ENCODE results near the gene SON.
"Not testable (repeated sequence)": the region's sequence is repeated elsewhere in the genome, so short reads cannot be mapped to it uniquely, and the experiment has no call there.

SON gene

DNA sequence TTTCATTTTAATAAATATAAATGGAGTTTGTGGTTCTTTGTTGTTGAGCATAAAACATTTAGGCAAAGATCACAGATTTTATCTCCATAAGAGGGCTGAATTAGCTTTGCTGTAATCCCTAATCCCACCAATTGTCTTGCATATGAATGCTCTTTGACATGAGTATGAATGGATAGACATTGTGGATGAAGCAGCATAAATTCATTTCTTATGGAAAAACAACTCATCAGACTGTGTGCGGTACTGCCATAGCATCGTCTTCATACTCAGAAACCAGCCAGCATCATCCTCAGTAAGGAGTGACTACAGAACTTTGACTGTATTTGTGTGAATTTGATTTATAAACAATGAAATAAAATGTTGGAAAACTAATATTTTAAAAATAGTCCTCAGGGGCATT, 19.6 kb downstream of the SON start:
- ChIA-PET CTCF (interaction anchor here (1.2 kb wide), 1 partner anchor 13 kb away, joined by 3 read pairs; no protein-coding TSS in a partner anchor), POLR2A (no interaction called here)
- TF ChIP-seq, protein P1, sequence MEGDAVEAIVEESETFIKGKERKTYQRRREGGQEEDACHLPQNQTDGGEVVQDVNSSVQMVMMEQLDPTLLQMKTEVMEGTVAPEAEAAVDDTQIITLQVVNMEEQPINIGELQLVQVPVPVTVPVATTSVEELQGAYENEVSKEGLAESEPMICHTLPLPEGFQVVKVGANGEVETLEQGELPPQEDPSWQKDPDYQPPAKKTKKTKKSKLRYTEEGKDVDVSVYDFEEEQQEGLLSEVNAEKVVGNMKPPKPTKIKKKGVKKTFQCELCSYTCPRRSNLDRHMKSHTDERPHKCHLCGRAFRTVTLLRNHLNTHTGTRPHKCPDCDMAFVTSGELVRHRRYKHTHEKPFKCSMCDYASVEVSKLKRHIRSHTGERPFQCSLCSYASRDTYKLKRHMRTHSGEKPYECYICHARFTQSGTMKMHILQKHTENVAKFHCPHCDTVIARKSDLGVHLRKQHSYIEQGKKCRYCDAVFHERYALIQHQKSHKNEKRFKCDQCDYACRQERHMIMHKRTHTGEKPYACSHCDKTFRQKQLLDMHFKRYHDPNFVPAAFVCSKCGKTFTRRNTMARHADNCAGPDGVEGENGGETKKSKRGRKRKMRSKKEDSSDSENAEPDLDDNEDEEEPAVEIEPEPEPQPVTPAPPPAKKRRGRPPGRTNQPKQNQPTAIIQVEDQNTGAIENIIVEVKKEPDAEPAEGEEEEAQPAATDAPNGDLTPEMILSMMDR (IDR thresholded peaks at IDR 0.05; ENCODE audit: control extremely low read depth, extremely low read depth, low read depth, missing control alignments) = no peak
- DNase-seq (ENCODE audit: extremely low spot score) = no peak

DNA sequence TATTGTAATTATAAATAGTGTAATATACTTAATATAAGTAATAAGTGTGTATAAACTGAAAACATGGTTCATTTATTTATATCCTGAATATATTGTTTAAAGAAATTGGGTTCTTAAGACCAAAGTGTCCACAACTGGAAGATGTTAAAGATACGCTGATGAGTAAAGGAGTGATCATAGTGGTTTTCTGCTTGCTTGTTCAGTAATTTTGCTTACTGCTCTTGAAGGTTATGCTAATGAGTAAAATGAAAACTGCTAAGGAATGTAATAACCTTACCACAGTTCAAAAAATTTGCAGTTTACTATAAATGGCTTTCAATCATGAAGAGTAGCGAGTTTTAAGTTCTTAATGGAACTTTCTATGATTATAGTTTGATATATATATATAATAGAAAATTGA, 23.7 kb downstream of the SON start:
- ChIA-PET CTCF (interaction anchor here (1.1 to 1.2 kb wide), 3 partner anchors 7 to 40 kb away, joined by 3 to 5 read pairs (median 3); no protein-coding TSS in a partner anchor), POLR2A (interaction anchor here (1.4 kb wide), 1 partner anchor 9 kb away, joined by 3 read pairs; no protein-coding TSS in a partner anchor)
- no peak for DNase-seq (ENCODE audit: extremely low spot score)
- TF ChIP-seq, protein P1 (IDR thresholded peaks at IDR 0.05; ENCODE audit: control extremely low read depth, extremely low read depth, low read depth, missing control alignments) = no peak

GRCh38 chr21:33567914-33568313, 25.1 kb downstream of the SON start:
- ChIA-PET POLR2A (interaction anchor here (1.4 kb wide), 1 partner anchor 10 kb away, joined by 3 read pairs; no protein-coding TSS in a partner anchor), CTCF (interaction anchor here (0.9 to 1.3 kb wide), 2 partner anchors 10 to 23 kb away, joined by 3 to 4 read pairs; no protein-coding TSS in a partner anchor)
- TF ChIP-seq, protein P1 (IDR thresholded peaks at IDR 0.05; ENCODE audit: control extremely low read depth, extremely low read depth, low read depth, missing control alignments) = no peak
- DNase-seq (ENCODE audit: extremely low spot score) = no peak

- TF ChIP-seq, protein P1 (IDR thresholded peaks at IDR 0.05; ENCODE audit: control extremely low read depth, extremely low read depth, low read depth, missing control alignments) = no peak
- DNase-seq (ENCODE audit: extremely low spot score) = no peak
- CTCF ChIA-PET = interaction anchor here (0.9 to 1.3 kb wide), 2 partner anchors 11 to 24 kb away, joined by 3 to 4 read pairs; no protein-coding TSS in a partner anchor
- POLR2A ChIA-PET = no interaction called here
Observed at GRCh38 chr21:33568448-33568847, 25.6 kb downstream of the SON start.

DNA sequence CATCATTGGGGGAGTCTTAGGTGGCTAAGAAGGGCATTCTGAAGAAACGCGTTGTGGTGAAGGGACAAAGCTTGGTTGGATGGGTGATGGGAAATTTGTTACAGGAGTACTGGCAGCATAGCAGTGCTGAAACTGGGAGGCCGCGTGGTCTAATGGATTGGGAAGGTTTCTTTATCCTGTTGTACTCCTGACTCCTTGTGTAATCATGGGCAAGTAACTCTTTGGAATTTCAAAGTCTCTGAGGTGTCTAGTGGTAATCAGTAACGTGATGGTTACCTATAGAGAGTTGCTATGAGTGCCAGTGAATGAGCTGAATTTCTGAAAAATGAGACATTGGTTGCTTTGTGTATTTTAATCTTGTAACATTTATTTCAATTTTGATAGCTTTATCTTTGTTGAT, 27.2 kb downstream of the SON start:
- TF ChIP-seq, protein P1 (IDR thresholded peaks at IDR 0.05; ENCODE audit: control extremely low read depth, extremely low read depth, low read depth, missing control alignments) = no peak
- CTCF ChIA-PET = interaction anchor here (0.8 to 3.4 kb wide), 6 partner anchors 10 to 36 kb away, joined by 3 to 9 read pairs (median 5); partner anchors contain the start of gene DONSON
- DNase-seq (ENCODE audit: extremely low spot score) = no peak
- POLR2A ChIA-PET = interaction anchor here (0.5 kb wide), 1 partner anchor 51 kb away, joined by 3 read pairs; no protein-coding TSS in a partner anchor

DNA sequence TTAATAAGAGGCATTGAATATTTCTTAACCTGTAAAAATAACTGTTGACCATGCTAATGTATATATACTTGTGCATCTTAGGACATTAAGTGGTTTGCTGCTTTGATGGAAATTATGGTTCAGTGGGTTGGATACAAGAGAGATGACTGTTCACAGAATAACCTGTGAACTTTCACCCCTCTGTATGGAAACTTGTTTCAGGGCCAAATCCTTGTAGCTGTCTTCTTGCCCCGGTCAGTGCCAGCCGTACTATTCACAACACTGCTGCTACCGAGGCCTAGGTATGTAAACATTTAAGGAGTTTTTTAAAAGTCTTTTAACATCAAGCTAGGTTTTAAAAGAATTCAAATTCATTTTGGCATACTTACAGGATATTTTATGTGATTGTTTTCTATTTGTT, 29.5 kb downstream of the SON start:
- TF ChIP-seq, protein P1 (IDR thresholded peaks at IDR 0.05; ENCODE audit: control extremely low read depth, extremely low read depth, low read depth, missing control alignments) = no peak
- CTCF ChIA-PET = interaction anchor here (3.4 kb wide), 1 partner anchor 16 kb away, joined by 9 read pairs; no protein-coding TSS in a partner anchor
- POLR2A ChIA-PET = no interaction called here
- DNase-seq (ENCODE audit: extremely low spot score) = no peak

DNA sequence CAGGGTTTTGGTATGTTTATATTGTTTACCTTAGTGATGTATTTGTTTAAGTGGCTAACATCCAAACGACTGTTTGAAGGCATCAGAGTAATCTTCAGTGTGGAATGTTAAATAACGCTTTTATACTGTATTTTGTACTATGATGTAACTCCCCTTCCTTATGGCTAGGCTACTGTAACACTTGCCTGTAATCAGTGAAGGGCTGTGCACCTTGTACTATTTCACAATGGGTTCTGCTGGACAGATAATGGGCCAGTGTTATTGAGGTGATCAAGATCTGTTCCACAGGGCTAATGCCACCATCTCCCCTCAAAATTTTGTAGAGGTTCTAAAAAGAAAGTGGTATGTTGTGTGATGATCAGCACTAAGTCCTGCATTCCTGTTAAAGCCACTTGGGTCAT, 33.9 kb downstream of the SON start:
- POLR2A ChIA-PET; DNase-seq (ENCODE audit: extremely low spot score); CTCF ChIA-PET: not testable (repeated sequence)

All from GM10248 (cell line).